Tongue (tissue), 2 donors: ENCODE results near the gene GUCY2C. TPM values are rescaled to one million over a fixed set of nuclear protein-coding genes. Genes with fewer than 3 reads are reported as not detected.

Experiments
- DNase-seq: peaks from one replicate; pipeline ENCODE4 v3.0.0-alpha.2; 2015
- total RNA-seq: library from RNA; depleted of rRNA; stranded (reverse); fragments of >200 nt; gene quantifications from one replicate; pipeline ENCODE4 v1.2.3, GENCODE V29; 2014

The GUCY2C gene
- total RNA-seq, 1 donor from 2014 or later: 0.21 TPM

DNA sequence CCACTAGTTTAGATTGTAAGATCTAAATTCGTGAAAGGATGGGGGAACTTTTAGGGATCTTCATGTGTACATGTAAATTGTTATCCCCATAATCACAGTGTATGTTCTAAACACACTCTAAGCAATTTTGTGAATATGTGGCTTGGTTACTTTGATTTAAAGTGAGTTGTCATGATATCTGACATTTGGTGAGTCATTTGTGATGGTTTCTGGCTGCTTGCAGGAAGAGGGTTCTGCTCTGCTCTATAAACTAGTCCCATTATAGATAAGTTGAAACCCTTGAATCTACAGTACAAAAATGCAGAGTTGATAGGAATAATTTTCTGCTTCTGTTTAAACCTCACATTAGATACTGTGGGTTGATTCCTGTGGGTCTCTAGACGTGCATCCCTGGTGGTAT lies 14.8 kb downstream of the GUCY2C start:
- DNase-seq: no peak

DNA sequence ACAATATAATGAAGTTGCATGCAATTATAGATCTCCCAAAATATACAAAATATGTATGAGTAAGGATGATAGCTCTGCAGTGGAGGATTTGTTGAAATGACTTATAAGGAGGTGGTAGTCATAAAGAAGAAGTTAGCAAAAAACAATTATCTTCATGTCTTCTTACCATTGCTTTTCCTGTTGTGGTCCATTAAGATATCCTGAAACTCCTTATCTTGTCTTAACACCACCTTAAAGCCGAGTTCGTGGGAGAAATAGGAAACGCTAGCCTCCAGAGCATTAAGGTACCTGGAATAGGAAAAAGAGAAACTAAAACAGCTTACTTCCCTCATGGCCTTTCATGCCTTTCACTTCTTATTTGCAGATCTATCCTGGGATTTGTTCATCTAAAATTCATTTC lies 15.2 kb downstream of the GUCY2C start:
- no peak for DNase-seq

DNA sequence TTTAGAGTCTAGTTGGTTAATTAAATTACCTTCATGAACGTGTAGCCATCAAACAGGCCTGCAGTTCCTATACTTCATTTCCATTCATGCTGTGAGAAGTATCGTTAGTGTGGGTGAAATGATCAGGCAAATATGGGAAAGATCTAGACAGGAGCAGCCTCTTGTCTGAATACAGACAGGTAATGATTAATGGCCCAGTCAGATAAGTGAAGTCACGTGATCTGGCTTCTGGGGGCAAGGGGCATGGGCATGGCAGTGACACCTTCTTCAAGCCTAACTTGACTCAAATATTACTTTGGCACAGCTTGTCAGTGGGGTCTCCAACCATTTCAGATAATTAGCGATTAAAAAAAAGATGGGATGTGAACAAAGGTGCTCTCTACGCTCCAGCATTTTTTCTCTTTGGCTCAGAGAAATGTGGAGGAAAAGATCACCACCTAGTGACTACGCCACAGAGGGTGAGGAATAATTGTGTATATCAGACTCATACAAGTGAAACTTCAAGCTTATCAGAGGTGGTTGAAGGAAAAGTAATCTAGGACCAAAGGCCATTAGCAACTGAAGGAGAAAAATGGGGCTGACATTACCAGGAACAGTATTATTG lies 17.8 kb downstream of the GUCY2C start:
- no peak for DNase-seq

DNA sequence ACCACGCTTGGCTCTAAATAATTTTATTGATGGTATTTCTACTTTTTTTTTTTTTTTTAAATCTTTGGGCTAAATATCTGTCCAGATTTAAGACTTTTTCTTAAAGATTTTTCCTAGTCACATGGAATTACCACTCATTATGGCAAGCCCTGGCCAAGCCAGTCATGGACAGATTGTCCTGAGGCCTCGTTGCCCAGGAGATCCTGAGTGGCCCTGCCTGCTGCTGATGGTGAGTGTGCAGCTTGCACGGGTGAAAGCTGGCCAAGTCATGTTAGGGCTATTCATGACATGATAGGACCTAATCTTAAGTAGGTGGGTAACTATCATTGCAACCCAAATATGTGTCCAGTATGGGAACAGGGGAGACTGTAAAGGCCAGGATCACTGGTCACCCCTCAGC lies 27.8 kb downstream of the GUCY2C start:
- no peak for DNase-seq

- no peak for DNase-seq
Measured at GRCh38 chr12:14665354-14666348, 30.7 kb downstream of the GUCY2C start.

DNA sequence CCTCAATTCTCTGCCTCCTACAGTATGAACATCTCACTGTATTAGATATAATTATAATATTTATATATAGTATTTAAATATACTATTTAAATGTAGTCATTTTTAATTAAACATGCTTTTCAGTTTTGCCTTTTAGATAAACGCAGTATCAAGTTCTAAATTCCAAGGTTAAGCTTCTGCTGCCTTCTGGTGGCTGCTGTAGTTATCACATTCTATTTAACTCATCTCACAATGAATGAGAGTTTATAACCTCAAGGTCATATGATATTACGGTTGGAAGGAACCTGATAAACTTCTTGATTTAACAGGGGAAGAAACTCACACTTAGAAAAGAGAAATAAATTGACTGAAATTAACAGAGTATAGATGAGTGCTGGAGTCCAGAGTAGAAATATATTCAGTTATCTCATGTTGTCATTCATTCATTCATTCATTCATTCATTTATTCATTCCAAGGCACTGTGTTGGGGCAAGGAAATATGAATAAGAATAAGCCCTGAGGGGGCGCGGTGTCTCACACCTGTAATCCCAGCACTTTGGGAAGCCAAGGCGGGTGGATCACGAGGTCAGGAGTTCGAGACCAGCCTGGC lies 31.9 kb downstream of the GUCY2C start:
- peak; percentile 62 for DNase-seq

DNA sequence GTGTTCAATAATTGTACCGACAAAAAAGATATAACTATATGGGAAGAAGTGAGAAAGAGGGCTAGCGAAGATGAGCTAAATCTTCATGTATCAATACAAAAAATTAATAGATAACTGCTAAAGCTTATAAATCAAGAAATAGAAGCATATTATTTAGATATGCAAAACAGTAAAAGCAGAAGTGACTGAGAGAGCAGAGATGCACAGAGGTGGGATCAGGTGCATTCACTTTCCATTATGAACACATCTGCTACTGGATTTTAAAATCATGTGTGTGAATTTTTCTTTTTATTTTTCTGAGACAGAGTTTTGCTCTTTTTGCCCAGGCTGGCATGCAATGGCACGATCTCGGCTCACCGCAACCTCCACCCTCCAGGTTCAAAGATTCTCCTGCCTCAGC lies 33.4 kb downstream of the GUCY2C start:
- DNase-seq: no peak

DNA sequence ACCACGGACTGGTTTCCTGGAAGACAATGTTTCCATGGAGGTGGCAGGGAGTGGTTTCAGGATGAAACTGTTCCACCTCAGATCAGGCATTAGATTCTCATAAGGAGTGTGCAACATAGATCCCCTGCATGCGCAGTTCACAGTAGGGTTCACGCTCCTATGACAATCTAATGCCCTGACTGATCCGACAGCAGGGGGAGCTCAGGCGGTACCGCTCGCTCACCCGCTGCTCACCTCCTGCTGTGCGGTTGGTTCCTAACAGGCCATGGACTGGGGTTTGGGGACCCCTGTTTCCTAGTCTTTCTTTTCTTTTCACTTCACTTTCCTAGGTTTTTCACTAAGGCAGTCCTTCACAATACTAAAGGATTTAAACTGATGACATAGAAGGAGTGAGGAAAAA lies 39.6 kb downstream of the GUCY2C start:
- no peak for DNase-seq

DNA sequence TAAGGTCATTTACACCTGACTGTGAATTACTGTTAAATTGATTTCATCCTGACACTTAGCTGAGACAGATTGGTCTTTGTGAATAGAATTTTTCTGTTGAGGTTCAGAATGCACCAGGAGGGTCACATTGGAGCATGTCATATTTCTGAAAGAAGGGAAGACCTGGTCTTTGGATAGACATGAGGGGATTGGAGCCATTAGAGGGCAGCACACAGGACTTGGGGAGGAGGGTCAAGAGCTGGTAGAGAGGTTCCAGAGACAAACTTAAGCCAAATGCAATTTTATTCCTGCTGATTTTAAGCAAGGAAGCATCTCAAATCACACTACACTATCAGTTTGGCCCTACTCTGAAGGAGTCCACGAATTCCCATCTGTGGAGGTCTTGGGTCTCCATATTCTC lies 41.1 kb downstream of the GUCY2C start:
- DNase-seq: no peak

DNA sequence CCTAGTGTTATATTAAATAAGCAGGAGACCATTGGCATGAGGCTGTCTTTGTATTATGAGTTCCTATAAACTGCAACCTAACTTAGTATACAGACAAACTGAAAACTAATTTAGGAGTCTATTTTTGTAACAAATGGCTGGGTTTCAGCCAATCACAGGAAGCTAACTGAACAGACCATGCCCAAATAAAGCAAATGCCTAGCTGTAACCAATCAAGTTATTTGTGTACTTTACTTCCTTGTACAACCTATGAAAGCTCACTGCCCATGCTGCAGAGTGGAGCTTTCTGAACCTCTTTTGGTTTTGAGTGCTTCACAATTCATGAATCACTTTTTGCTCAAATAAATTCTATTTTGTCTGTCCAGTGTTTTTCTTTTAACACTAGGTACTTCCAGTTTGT lies 41.6 kb downstream of the GUCY2C start:
- DNase-seq: no peak

GRCh38 chr12:14654416-14654815 lies 42.0 kb downstream of the GUCY2C start:
- DNase-seq: no peak

DNA sequence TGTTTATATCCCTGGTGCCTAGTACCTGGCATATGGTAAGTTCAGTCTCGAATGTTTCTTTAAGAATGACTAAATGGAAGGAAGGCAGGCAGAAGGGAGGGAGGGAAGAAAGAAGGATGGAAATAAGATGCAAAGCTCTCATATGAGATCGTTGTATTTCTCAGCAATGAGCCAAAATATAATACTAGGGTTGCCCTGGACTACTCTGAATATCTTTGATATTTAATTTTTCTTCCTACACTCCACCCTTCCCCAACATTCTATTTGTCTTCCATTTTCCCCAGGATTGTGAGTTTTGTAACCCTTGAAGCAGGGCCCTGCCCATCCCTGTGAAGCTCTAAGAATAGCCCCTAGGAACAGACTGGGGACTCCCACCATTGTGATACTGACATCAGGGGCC lies 43.9 kb downstream of the GUCY2C start:
- DNase-seq: no peak

DNA sequence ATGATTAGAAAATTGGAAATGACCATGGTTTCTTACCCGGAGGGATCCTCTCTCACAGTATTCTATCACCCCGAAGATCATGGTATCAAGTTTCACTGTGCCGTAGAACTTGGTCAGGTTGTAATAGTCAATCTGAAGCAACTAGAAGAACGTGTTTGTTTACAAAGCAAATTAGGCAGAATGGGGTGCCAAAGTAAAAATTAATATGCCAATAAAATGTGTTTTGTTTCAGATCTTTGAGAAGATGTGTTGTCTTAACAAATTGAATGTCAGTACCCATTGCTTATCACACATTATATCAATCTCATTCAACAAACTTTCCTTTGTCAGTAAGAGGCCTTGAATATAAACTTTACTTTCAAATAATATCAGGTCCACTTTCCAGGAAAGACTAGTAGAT lies 45.0 kb downstream of the GUCY2C start:
- no peak for DNase-seq

- DNase-seq: no peak
Measured at GRCh38 chr12:14650789-14651188, 45.6 kb downstream of the GUCY2C start.

DNA sequence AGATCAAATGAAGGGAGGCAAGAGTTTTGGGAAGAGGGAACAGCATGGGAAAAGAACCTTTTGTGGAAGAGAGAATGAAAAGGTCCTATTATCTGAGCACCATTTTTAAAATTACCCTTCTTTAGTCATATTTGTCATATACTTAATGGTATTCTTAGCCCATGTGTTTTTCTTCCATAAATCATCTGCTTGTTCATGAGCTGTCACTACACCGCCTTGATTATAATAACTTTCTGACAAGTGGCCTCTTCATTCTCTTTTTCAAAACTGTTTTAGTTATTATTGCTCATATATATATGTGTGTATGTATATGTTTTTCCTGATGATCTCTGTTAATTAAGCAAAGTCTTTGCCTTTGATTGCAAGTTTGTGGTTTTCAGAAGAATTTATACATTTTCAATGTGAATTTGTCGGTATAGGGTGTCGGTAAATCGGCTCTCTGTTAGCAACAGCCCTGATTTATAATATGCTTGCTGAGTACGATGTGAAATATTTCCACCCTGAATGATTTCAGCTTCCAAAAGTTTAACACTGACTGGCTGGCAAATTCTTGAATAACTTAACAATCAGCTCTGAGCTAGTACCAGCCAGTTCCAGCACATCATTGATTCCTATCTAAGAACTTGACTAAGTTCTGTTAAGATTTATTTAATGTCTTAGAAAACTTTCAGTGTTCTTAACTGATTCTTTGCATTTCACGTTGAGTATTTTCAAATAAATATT lies 49.2 kb downstream of the GUCY2C start:
- DNase-seq: no peak

GRCh38 chr12:14643251-14643650 lies 53.1 kb downstream of the GUCY2C start:
- peak; percentile 39 for DNase-seq

GRCh38 chr12:14638066-14638465 lies 58.3 kb downstream of the GUCY2C start:
- DNase-seq: no peak

- DNase-seq: no peak
Measured at GRCh38 chr12:14635776-14636175, 60.6 kb downstream of the GUCY2C start.

DNA sequence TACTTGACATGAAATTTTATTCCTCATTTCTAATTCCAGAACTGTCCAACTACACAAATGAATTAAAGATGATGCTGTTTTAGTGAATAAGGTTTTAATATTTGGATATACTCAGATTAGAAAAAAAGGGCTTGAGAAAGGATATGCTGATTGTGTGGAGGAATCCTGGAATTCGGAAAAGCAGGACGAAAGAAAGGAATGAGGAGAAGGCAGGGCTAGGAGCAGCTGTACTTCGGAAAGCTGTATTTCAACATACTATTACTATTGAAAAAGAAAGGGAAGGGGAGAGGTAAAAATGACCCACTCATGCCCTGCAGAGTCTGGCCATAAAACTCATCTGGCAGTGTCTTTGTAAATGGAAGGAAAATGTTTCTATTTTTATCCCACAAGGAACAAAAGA lies 65.6 kb downstream of the GUCY2C start:
- no peak for DNase-seq

GRCh38 chr12:14629832-14630710 lies 66.3 kb downstream of the GUCY2C start:
- peak; percentile 86 for DNase-seq

- DNase-seq: no peak
Measured at GRCh38 chr12:14628771-14629170, 67.6 kb downstream of the GUCY2C start.

- DNase-seq: no peak
Measured at GRCh38 chr12:14621826-14622225, 74.6 kb downstream of the GUCY2C start.
